ENCODE data around the gene SPOCK3. TPM values are rescaled to one million over a fixed set of nuclear protein-coding genes. Genes with fewer than 3 reads are reported as not detected.

Gene SPOCK3
- total and polyA plus RNA-seq, 2 donors (not counting 3 experiments of a cell fraction or from before 2014, with no cell fraction given) = 0.10 TPM; not detected in 1

- intact Hi-C loops (cut with micrococcal nuclease) (loop anchor here (5.0 kb wide), 1 partner anchor 179 kb away; no protein-coding TSS in a partner anchor), dilution Hi-C loops (cut with MboI; ENCODE audit: extremely low pct_ligation_motif_present, low sequenced_read_pairs) (no loop called here)
Measured at GRCh38 chr4:167032871-167033270, 201.4 kb downstream of the SPOCK3 start.

More at GRCh38 chr4:167032871-167033270, 201.4 kb downstream of the SPOCK3 start:
- Histone ChIP-seq H3K79me2 (ENCODE audit: control insufficient read depth, insufficient read depth, low read length) (no peaks in the 10 kb centered on the region), H2AFZ (ENCODE audit: low read depth, low read length) (no peak overlapping the region), H3K4me1 (ENCODE audit: control insufficient read depth, extremely low read depth, insufficient read depth, low read length) (peaks cover 24% of the 10 kb centered on the region), H3K9ac (replicated peaks; ENCODE audit: extremely low read depth, insufficient read depth, low read length) (no peak overlapping the region), H4K20me1 (replicated peaks; ENCODE audit: control insufficient read depth, extremely low read depth, insufficient read depth, low read length) (no peaks in the 10 kb centered on the region), H3K27ac (ENCODE audit: insufficient read depth, low read depth, low read length) (no peak overlapping the region), H3K9me3 (replicated peaks; ENCODE audit: control insufficient read depth, insufficient read depth, low read length) (no peaks in the 10 kb centered on the region), H3K36me3 (ENCODE audit: control insufficient read depth in 2 of 2, extremely low read depth in 1 of 2, insufficient read depth in 2 of 2, low read length in 2 of 2) (no peaks in the 10 kb centered on the region), H3K4me2 (ENCODE audit: insufficient read depth, low read length) (peak overlapping the region; percentile 35), H3K9me1 (replicated peaks; ENCODE audit: control insufficient read depth, extremely low read depth, insufficient read depth, low read length) (no peaks in the 10 kb centered on the region), H3K27me3 (ENCODE audit: control insufficient read depth in 2 of 2, insufficient read depth in 2 of 2, low read length in 2 of 2) (no peaks in the 10 kb centered on the region), H3K4me3 (replicated peaks in 1 of 3; ENCODE audit: insufficient read depth in 1 of 3, low read depth in 1 of 3, low read length in 3 of 3) (no peak overlapping the region)
- ChIA-PET POLR2A (no interaction called here), CTCF (interaction anchor here (0.9 to 2.4 kb wide), 4 partner anchors 9 to 250 kb away, joined by 3 to 10 read pairs (median 4); no protein-coding TSS in a partner anchor)
- FAIRE-seq (peak; percentile 64), DNase-seq (ENCODE audit: low read depth, low spot score) (peak; percentile 69)
- no TSS peak for BruUV-seq (replicated peaks)
- no peak for TF ChIP-seq MYC (IDR thresholded peaks at IDR 0.05; ENCODE audit: low read depth, low read length)
- no peak for TF ChIP-seq GATA2 (IDR thresholded peaks at IDR 0.05; ENCODE audit: insufficient read depth, insufficient read length, low read depth, low read length)
- peak; percentile 66 for TF ChIP-seq JUN (IDR thresholded peaks at IDR 0.05; ENCODE audit: borderline replicate concordance, insufficient read depth, insufficient read length, low read depth)
- TF ChIP-seq CTCF (IDR thresholded peaks at IDR 0.05; ENCODE audit: extremely low read depth in 1 of 2, insufficient read depth in 1 of 2, low read depth in 1 of 2, low read length in 2 of 2) = no peak
- TF ChIP-seq FOS (IDR thresholded peaks at IDR 0.05; ENCODE audit: borderline replicate concordance, insufficient read depth, low read length) = peak; percentile 54
- TF ChIP-seq POLR2AphosphoS5 (IDR thresholded peaks at IDR 0.05; ENCODE audit: insufficient read depth, low read depth, low read length) = no peak
- no peak for TF ChIP-seq POLR2A (IDR thresholded peaks at IDR 0.05; ENCODE audit: low read depth, low read length)
- TF ChIP-seq EZH2 (IDR thresholded peaks at IDR 0.05; ENCODE audit: borderline replicate concordance, low read depth, low read length, severe bottlenecking) = no peak
- no peak for TF ChIP-seq MAX (IDR thresholded peaks at IDR 0.05; ENCODE audit: insufficient read depth, insufficient read length)
